GM12878 (cell line): ENCODE measurements around the gene ZNF532. TPM values are rescaled to one million over a fixed set of nuclear protein-coding genes. Genes with fewer than 3 reads are reported as not detected.

Experiments
- HSF1 ChIP-seq: fragments of 150-350 bp; IDR thresholded peaks from 2 replicates; pipeline ENCODE4 v1.6.1; 2014; ENCODE audit warnings: mild to moderate bottlenecking, low read depth, low read length
- NR2C2 ChIP-seq: IDR thresholded peaks from 2 replicates; pipeline ENCODE4 v1.6.1; 2011; ENCODE audit warnings: borderline replicate concordance, low read depth; ENCODE audit not compliant: control insufficient read depth, insufficient read length
- POLR2AphosphoS2 ChIP-seq: IDR thresholded peaks from 2 replicates; pipeline ENCODE4 v1.6.1; 2011; ENCODE audit warnings: low read depth, mild to moderate bottlenecking, low read length, improper control_type of control experiment, moderate library complexity
- RELB ChIP-seq: fragments of 450-650 bp; IDR thresholded peaks from 2 replicates; pipeline ENCODE4 v1.6.1; 2017; ENCODE audit warnings: low read depth, mild to moderate bottlenecking, moderate library complexity
- SIX5 ChIP-seq: IDR thresholded peaks from 2 replicates; pipeline ENCODE4 v1.6.1; 2011; ENCODE audit warnings: mild to moderate bottlenecking, low read depth, low read length, moderate library complexity; ENCODE audit not compliant: severe bottlenecking
- STAT1 ChIP-seq: fragments of 450-650 bp; conservative IDR thresholded peaks from 2 replicates; pipeline ENCODE4 v1.6.1; 2014; ENCODE audit warnings: antibody characterized with exemption, mild to moderate bottlenecking
- ZBTB4 ChIP-seq: fragments of 450-650 bp; formaldehyde crosslinking; IDR thresholded peaks from 2 replicates; pipeline ENCODE4 v1.4.0; 2022; ENCODE audit warnings: mild to moderate bottlenecking, moderate library complexity
- ZZZ3 ChIP-seq: IDR thresholded peaks from 2 replicates; pipeline ENCODE4 v1.6.1; 2011; ENCODE audit warnings: low read depth; ENCODE audit not compliant: control insufficient read depth, insufficient read length
- polyA plus RNA-seq, 11 experiments: library from polyadenylated mRNA; depleted of rRNA in 4 of 11; unstranded in 6 of 11; stranded (reverse) in 5 of 11; fragments of >200 nt; fragmentation: Nextera tagmentation in 4 of 11; fragmentation: Illumina TruSeq in 1 of 11; extraction: Ambion mirVana in 4 of 11; extraction: Trizol in 1 of 11; gene quantifications; 1 replicate in 1 of 11; 2 replicates in 10 of 11; pipeline versions ENCODE4 v1.2.1 to v1.2.3, GENCODE V29; 2011 to 2016; ENCODE audit warnings: inconsistent platforms in 2 of 11, missing spikeins in 2 of 11, low read depth in 1 of 11
- total RNA-seq, 4 experiments: library from RNA; depleted of rRNA in 3 of 4; stranded (reverse); fragments of >200 nt in 3 of 4; fragmentation: Illumina TruSeq in 1 of 4; extraction: Trizol in 1 of 4; gene quantifications; 2 replicates each; pipeline versions ENCODE4 v1.2.1 to v1.2.3, GENCODE V29; 2013 to 2021

Gene ZNF532
- total and polyA plus RNA-seq, 10 of the 15 experiments (the other 5 are each of a cell fraction or from before 2014, with no cell fraction given) = 0.44 to 3.4 (median 1.4) TPM

- TF ChIP-seq RELB (no peak), ZBTB4 (CRISPR knock-in tag) (no peak), ZZZ3 (no peak), STAT1 (no peak), POLR2AphosphoS2 (no peak), NR2C2 (no peak), HSF1 (no peak), SIX5 (no peak)
Observed at GRCh38 chr18:58901143-58901542, 36.5 kb downstream of the ZNF532 start (continued).
